HPDE6-E6E7 (cell line): ENCODE data around the gene WDR20.
"Not testable (repeated sequence)": the region's sequence is repeated elsewhere in the genome, so short reads cannot be mapped to it uniquely, and the experiment has no call there.

Source experiments
- DNase-seq: peaks from one replicate; pipeline ENCODE4 v3.0.0; 2011; ENCODE audit warnings: missing footprints; ENCODE audit errors: extremely low spot score

WDR20 gene

GRCh38 chr14:102171173-102172020 is 31.7 kb downstream of the WDR20 start:
- no peak for DNase-seq

- DNase-seq: not testable (repeated sequence)
These were observed 32.2 kb downstream of the WDR20 start for GRCh38 chr14:102172021-102172272.

- not testable (repeated sequence) for DNase-seq
These were observed 33.0 kb downstream of the WDR20 start for GRCh38 chr14:102172721-102173120.

- DNase-seq: no peak
These were observed 37.5 kb downstream of the WDR20 start for GRCh38 chr14:102177161-102177560.

- no peak for DNase-seq
These were observed 39.1 kb downstream of the WDR20 start for GRCh38 chr14:102178806-102179205.

- DNase-seq: no peak
These were observed 40.7 kb downstream of the WDR20 start for GRCh38 chr14:102180248-102180998.

- no peak for DNase-seq
These were observed 41.5 kb downstream of the WDR20 start for GRCh38 chr14:102181187-102181586.

GRCh38 chr14:102182190-102182589 is 42.5 kb downstream of the WDR20 start:
- no peak for DNase-seq

GRCh38 chr14:102182936-102183619 is 43.4 kb downstream of the WDR20 start:
- DNase-seq: no peak

- no peak for DNase-seq
These were observed 44.2 kb downstream of the WDR20 start for GRCh38 chr14:102183886-102184285.

GRCh38 chr14:102184316-102185035 is 44.8 kb downstream of the WDR20 start:
- DNase-seq: no peak

GRCh38 chr14:102185360-102185759 is 45.7 kb downstream of the WDR20 start:
- no peak for DNase-seq

- DNase-seq: peak; percentile 76
These were observed 47.3 kb downstream of the WDR20 start for GRCh38 chr14:102187044-102187443.

- no peak for DNase-seq
These were observed 47.9 kb downstream of the WDR20 start for GRCh38 chr14:102187568-102188001.

- no peak for DNase-seq
These were observed 48.5 kb downstream of the WDR20 start for GRCh38 chr14:102188187-102188586.

GRCh38 chr14:102189874-102190273 is 50.2 kb downstream of the WDR20 start:
- DNase-seq: no peak

- DNase-seq: no peak
These were observed 53.3 kb downstream of the WDR20 start for GRCh38 chr14:102192840-102193502.

- no peak for DNase-seq
These were observed 55.2 kb downstream of the WDR20 start for GRCh38 chr14:102194856-102195255.

GRCh38 chr14:102195446-102195845 is 55.7 kb downstream of the WDR20 start:
- no peak for DNase-seq

- no peak for DNase-seq
These were observed 56.6 kb downstream of the WDR20 start for GRCh38 chr14:102196039-102196901.

- no peak for DNase-seq
These were observed 57.2 kb downstream of the WDR20 start for GRCh38 chr14:102196902-102197230.
